Osteoblast (primary cell): ENCODE data around the gene RPS2. TPM values are rescaled to one million over a fixed set of nuclear protein-coding genes. Genes with fewer than 3 reads are reported as not detected.

Experiments used
- DNase-seq: peaks from one replicate; pipeline ENCODE4 v3.0.0; 2011; ENCODE audit warnings: low spot score, mixed read lengths; ENCODE audit not compliant: insufficient read length; ENCODE audit errors: missing footprints
- H2AFZ ChIP-seq: 2 replicates; pipeline ENCODE4 v1.6.0; 2011; ENCODE audit warnings: mild to moderate bottlenecking, low read length
- H3K27ac ChIP-seq: 2 replicates; pipeline ENCODE4 v1.5.1; 2011; ENCODE audit warnings: mild to moderate bottlenecking, low read depth, low read length, moderate library complexity
- H3K27me3 ChIP-seq: 2 replicates; pipeline ENCODE4 v1.6.0; 2012; ENCODE audit warnings: mild to moderate bottlenecking, control low read depth, inconsistent platforms, low read length, moderate library complexity; ENCODE audit not compliant: insufficient read depth
- H3K36me3 ChIP-seq: 2 replicates; pipeline ENCODE4 v1.5.1; 2011; ENCODE audit warnings: mild to moderate bottlenecking, low read length, control low read depth, moderate library complexity; ENCODE audit not compliant: insufficient read depth
- H3K4me1 ChIP-seq: 2 replicates; pipeline ENCODE4 v1.5.1; 2011; ENCODE audit warnings: mild to moderate bottlenecking, low read length, control low read depth, moderate library complexity; ENCODE audit not compliant: insufficient read depth
- H3K4me2 ChIP-seq: 2 replicates; pipeline ENCODE4 v1.6.0; 2011; ENCODE audit warnings: mild to moderate bottlenecking, low read length; ENCODE audit not compliant: insufficient read depth
- H3K4me3 ChIP-seq: fragments of 200-600 bp; sonication (generic); 3 replicates; pipeline ENCODE4 v1.5.1; 2012; ENCODE audit warnings: mild to moderate bottlenecking, low read length, inconsistent platforms; ENCODE audit not compliant: insufficient read depth
- H3K79me2 ChIP-seq: 2 replicates; pipeline ENCODE4 v1.6.0; 2012; ENCODE audit warnings: mild to moderate bottlenecking, low read length, control low read depth, inconsistent platforms; ENCODE audit not compliant: insufficient read depth
- H3K9me3 ChIP-seq: 2 replicates; pipeline ENCODE4 v1.5.1; 2011; ENCODE audit warnings: low read depth, low read length, control low read depth
- H4K20me1 ChIP-seq: 2 replicates; pipeline ENCODE4 v1.6.0; 2012; ENCODE audit warnings: mild to moderate bottlenecking, low read length, control low read depth; ENCODE audit not compliant: insufficient read depth
- total RNA-seq: library from RNA; depleted of rRNA; stranded (reverse); fragments of >200 nt; gene quantifications from 2 replicates; pipeline ENCODE4 v1.2.3, GENCODE V29; 2012
- TF ChIP-seq, protein P1 (sequence below): IDR thresholded peaks from 2 replicates; pipeline ENCODE4 v1.5.1; 2011; ENCODE audit warnings: mild to moderate bottlenecking, low read depth, low read length, moderate library complexity; ENCODE audit errors: extremely low read depth

The RPS2 gene
- total RNA-seq, 1 donor = 2,359 TPM

DNA sequence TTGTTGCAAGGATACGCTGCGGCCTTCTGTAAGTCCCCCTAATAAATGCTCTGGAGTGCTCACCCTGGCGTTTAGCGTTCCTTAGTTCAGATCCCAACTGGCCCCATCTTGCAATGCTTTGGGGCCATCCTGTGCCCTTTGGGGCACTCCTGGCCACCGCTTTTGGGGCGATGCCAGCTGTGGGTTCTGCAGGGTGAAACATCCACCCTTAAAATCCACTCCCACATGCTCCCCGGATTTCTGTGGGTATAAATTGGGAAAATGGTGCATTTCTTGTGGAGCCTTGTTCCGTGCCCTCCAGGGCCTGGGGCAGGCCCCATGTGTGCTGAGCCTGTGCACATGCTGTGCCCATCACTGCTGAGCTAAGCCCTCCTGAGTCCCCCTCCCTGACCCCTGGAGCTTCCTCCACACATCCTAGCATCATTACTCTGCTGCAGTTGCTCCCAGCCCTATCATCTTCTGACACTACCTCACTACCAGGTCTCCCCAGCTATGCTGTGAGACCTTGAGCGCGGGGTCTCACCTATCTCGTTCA is 27.6 kb downstream of the RPS2 start:
- peak; percentile 50 for DNase-seq
- TF ChIP-seq, protein P1, sequence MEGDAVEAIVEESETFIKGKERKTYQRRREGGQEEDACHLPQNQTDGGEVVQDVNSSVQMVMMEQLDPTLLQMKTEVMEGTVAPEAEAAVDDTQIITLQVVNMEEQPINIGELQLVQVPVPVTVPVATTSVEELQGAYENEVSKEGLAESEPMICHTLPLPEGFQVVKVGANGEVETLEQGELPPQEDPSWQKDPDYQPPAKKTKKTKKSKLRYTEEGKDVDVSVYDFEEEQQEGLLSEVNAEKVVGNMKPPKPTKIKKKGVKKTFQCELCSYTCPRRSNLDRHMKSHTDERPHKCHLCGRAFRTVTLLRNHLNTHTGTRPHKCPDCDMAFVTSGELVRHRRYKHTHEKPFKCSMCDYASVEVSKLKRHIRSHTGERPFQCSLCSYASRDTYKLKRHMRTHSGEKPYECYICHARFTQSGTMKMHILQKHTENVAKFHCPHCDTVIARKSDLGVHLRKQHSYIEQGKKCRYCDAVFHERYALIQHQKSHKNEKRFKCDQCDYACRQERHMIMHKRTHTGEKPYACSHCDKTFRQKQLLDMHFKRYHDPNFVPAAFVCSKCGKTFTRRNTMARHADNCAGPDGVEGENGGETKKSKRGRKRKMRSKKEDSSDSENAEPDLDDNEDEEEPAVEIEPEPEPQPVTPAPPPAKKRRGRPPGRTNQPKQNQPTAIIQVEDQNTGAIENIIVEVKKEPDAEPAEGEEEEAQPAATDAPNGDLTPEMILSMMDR = no peak
- Histone ChIP-seq H3K4me3 (no peak overlapping the region), H3K9me3 (no peaks in the 10 kb centered on the region), H3K4me2 (no peak overlapping the region), H3K36me3 (peaks cover 14% of the 10 kb centered on the region), H4K20me1 (no peaks in the 10 kb centered on the region), H3K27ac (no peak overlapping the region), H3K4me1 (no peaks in the 10 kb centered on the region), H2AFZ (no peak overlapping the region), H3K27me3 (no peaks in the 10 kb centered on the region), H3K79me2 (no peaks in the 10 kb centered on the region)

GRCh38 chr16:1933097-1933661 is 31.4 kb downstream of the RPS2 start:
- no peaks in the 10 kb centered on the region for H3K9me3 ChIP-seq

GRCh38 chr16:1932050-1933028 is 32.3 kb downstream of the RPS2 start:
- Histone ChIP-seq H3K27me3 (peaks cover 6% of the 10 kb centered on the region), H3K79me2 (no peaks in the 10 kb centered on the region), H3K36me3 (no peaks in the 10 kb centered on the region), H4K20me1 (no peaks in the 10 kb centered on the region), H3K9me3 (no peaks in the 10 kb centered on the region), H3K4me2 (no peak overlapping the region), H2AFZ (no peak overlapping the region), H3K4me3 (no peak overlapping the region), H3K4me1 (no peaks in the 10 kb centered on the region), H3K27ac (no peak overlapping the region)
- TF ChIP-seq, protein P1 = no peak
- no peak for DNase-seq

More at GRCh38 chr16:1933097-1933661, 31.4 kb downstream of the RPS2 start:
- Histone ChIP-seq H3K4me2 (no peak overlapping the region), H3K27ac (no peak overlapping the region), H3K4me3 (no peak overlapping the region), H3K4me1 (no peaks in the 10 kb centered on the region), H4K20me1 (no peaks in the 10 kb centered on the region), H3K27me3 (peaks cover 6% of the 10 kb centered on the region), H3K36me3 (no peaks in the 10 kb centered on the region), H3K79me2 (no peaks in the 10 kb centered on the region), H2AFZ (no peak overlapping the region)
- peak; percentile 83 for DNase-seq
- TF ChIP-seq, protein P1 = no peak

GRCh38 chr16:1930338-1930720 is 34.3 kb downstream of the RPS2 start:
- TF ChIP-seq, protein P1 = no peak
- H3K4me2 ChIP-seq = no peak overlapping the region
- no peaks in the 10 kb centered on the region for H3K9me3 ChIP-seq
- no peak overlapping the region for H3K27ac ChIP-seq
- DNase-seq = no peak
- peaks cover 9% of the 10 kb centered on the region for H3K27me3 ChIP-seq
- H3K36me3 ChIP-seq = no peaks in the 10 kb centered on the region
- no peaks in the 10 kb centered on the region for H4K20me1 ChIP-seq
- no peak overlapping the region for H2AFZ ChIP-seq
- no peak overlapping the region for H3K4me3 ChIP-seq
- H3K4me1 ChIP-seq = no peaks in the 10 kb centered on the region
- H3K79me2 ChIP-seq = no peaks in the 10 kb centered on the region
